PC-3 (cell line): Measurements from ENCODE around the gene BCAS1. TPM values are rescaled to one million over a fixed set of nuclear protein-coding genes. Genes with fewer than 3 reads are reported as not detected.
A peak's percentile ranks its signal among the peaks of the same experiment; 100 is the strongest.

ENCODE experiments used
- ATAC-seq: fragments of 200-7000 bp; cut with Tn5 transposase; 2 replicates; pipeline ENCODE4 v1.9.1; 2020; ENCODE audit warnings: mild to moderate bottlenecking, moderate library complexity
- BruUV-seq: library from RNA; stranded (reverse); fragments of 400-500 nt; replicated peaks from 2 replicates; lab custom pipeline; 2021; lab: Mats Ljungman, UMichigan
- CTCF ChIA-PET: fragments of 300-600 bp; sonication (Branson Sonifier 250); formaldehyde crosslinking; loops from one replicate; lab custom pipeline; 2022; ENCODE audit warnings: antibody characterized with exemption; lab: Charles Lee
- POLR2A ChIA-PET: fragments of 300-600 bp; sonication (Branson Sonifier 250); formaldehyde crosslinking; loops from one replicate; lab custom pipeline; 2022; ENCODE audit warnings: antibody characterized with exemption; ENCODE audit not compliant: unreplicated experiment; lab: Charles Lee
- DNase-seq: peaks from one replicate; pipeline ENCODE4 v3.0.0-alpha.2; 2015
- H2AFZ ChIP-seq: fragments of 300-600 bp; sonication (generic); 2 replicates; pipeline ENCODE4 v1.6.0; 2016; ENCODE audit warnings: antibody characterized with exemption, low read length
- H3F3A ChIP-seq: fragments of 300-600 bp; sonication (generic); one replicate; pipeline ENCODE4 v1.6.0; 2017; ENCODE audit warnings: antibody characterized with exemption, low read length, control low read depth, mild to moderate bottlenecking; ENCODE audit not compliant: unreplicated experiment
- H3K27ac ChIP-seq: fragments of 300-600 bp; sonication (generic); 2 replicates; pipeline ENCODE4 v1.5.1; 2016; ENCODE audit warnings: mild to moderate bottlenecking, low read length
- H3K27me3 ChIP-seq: fragments of 300-600 bp; sonication (generic); 2 replicates; pipeline ENCODE4 v1.6.1; 2016; ENCODE audit warnings: low read length, mixed read lengths
- H3K36me3 ChIP-seq: fragments of 300-600 bp; sonication (generic); 2 replicates; pipeline ENCODE4 v1.6.1; 2016; ENCODE audit warnings: low read depth, mixed run types, low read length, mixed read lengths
- H3K4me1 ChIP-seq: fragments of 300-600 bp; sonication (generic); 2 replicates; pipeline ENCODE4 v1.5.1; 2016; ENCODE audit warnings: low read length; ENCODE audit not compliant: insufficient read depth
- H3K4me2 ChIP-seq: fragments of 300-600 bp; sonication (generic); 2 replicates; pipeline ENCODE4 v1.6.0; 2016; ENCODE audit warnings: low read length
- H3K4me3 ChIP-seq: fragments of 300-600 bp; sonication (generic); 2 replicates; pipeline ENCODE4 v1.5.1; 2016; ENCODE audit warnings: mild to moderate bottlenecking, low read length, mixed read lengths
- H3K79me2 ChIP-seq: fragments of 300-600 bp; sonication (generic); 2 replicates; pipeline ENCODE4 v1.6.1; 2017; ENCODE audit warnings: low read length, mixed read lengths
- H3K9ac ChIP-seq: fragments of 300-600 bp; sonication (generic); 2 replicates; pipeline ENCODE4 v1.6.0; 2016; ENCODE audit warnings: mild to moderate bottlenecking, low read length
- H3K9me2 ChIP-seq: fragments of 300-600 bp; sonication (generic); replicated peaks from 2 replicates; pipeline ENCODE4 v1.6.1; 2016; ENCODE audit warnings: mixed run types, low read length, mixed read lengths
- H3K9me3 ChIP-seq: fragments of 300-600 bp; sonication (generic); 2 replicates; pipeline ENCODE4 v1.6.1; 2016; ENCODE audit warnings: low read length, mixed read lengths
- H4K20me1 ChIP-seq: fragments of 300-600 bp; sonication (generic); 2 replicates; pipeline ENCODE4 v1.6.1; 2016; ENCODE audit warnings: low read length, mixed read lengths
- EZH2 ChIP-seq: fragments of 300-600 bp; sonication (generic); IDR thresholded peaks from one replicate; pipeline ENCODE4 v1.6.1; 2017; ENCODE audit warnings: antibody characterized with exemption, mild to moderate bottlenecking, low read length; ENCODE audit not compliant: unreplicated experiment
- EZH2phosphoT487 ChIP-seq: fragments of 300-600 bp; sonication (generic); IDR thresholded peaks from 2 replicates; pipeline ENCODE4 v1.6.1; 2018; ENCODE audit warnings: mild to moderate bottlenecking, antibody characterized with exemption, low read length, borderline replicate concordance
- intact Hi-C: fragments of 100-400 bp; cut with micrococcal nuclease; formaldehyde crosslinking; loops from 2 replicates; pipeline ENCODE4 v1.9.0; 2023
- total RNA-seq: library from RNA; depleted of rRNA; stranded (reverse); fragments of >200 nt; gene quantifications from 2 replicates; pipeline ENCODE4 v1.2.3, GENCODE V29; 2014
- TF ChIP-seq, protein P1 (sequence below): fragments of 300-600 bp; sonication (generic); conservative IDR thresholded peaks from 2 replicates; pipeline ENCODE4 v1.5.1; 2017; ENCODE audit warnings: antibody characterized with exemption, low read depth, mild to moderate bottlenecking, low read length

BCAS1 gene
- total RNA-seq, 1 experiment from 2014 or later = 0.18 TPM

- Histone ChIP-seq H3K79me2 (no peaks in the 10 kb centered on the region), H4K20me1 (no peaks in the 10 kb centered on the region), H3K36me3 (no peaks in the 10 kb centered on the region), H3K27ac (no peak overlapping the region), H3K9me3 (no peaks in the 10 kb centered on the region), H3K9me2 (no peaks in the 10 kb centered on the region), H2AFZ (0 out of 2 replicates have a peak overlapping the region, but pooled peaks have one; percentile 8), H3K4me3 (no peak overlapping the region), H3K4me2 (no peak overlapping the region), H3F3A (no peaks in the 10 kb centered on the region), H3K4me1 (no peaks in the 10 kb centered on the region), H3K9ac (no peak overlapping the region), H3K27me3 (no peaks in the 10 kb centered on the region)
- no peak for DNase-seq
- intact Hi-C loops = loop anchor here (1.0 to 2.0 kb wide), 2 partner anchors 45 to 95 kb away; no protein-coding TSS in a partner anchor
- ATAC-seq = peak; percentile 10; the same call in 1 of the 2 replicates
- TF ChIP-seq, protein P1, sequence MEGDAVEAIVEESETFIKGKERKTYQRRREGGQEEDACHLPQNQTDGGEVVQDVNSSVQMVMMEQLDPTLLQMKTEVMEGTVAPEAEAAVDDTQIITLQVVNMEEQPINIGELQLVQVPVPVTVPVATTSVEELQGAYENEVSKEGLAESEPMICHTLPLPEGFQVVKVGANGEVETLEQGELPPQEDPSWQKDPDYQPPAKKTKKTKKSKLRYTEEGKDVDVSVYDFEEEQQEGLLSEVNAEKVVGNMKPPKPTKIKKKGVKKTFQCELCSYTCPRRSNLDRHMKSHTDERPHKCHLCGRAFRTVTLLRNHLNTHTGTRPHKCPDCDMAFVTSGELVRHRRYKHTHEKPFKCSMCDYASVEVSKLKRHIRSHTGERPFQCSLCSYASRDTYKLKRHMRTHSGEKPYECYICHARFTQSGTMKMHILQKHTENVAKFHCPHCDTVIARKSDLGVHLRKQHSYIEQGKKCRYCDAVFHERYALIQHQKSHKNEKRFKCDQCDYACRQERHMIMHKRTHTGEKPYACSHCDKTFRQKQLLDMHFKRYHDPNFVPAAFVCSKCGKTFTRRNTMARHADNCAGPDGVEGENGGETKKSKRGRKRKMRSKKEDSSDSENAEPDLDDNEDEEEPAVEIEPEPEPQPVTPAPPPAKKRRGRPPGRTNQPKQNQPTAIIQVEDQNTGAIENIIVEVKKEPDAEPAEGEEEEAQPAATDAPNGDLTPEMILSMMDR = no peak; the same call in 1 of the 2 replicates
- no peak for TF ChIP-seq EZH2phosphoT487
- TF ChIP-seq EZH2 = no peak
- BruUV-seq = no TSS peak
- POLR2A ChIA-PET = no interaction called here
- CTCF ChIA-PET = interaction anchor here (0.6 to 1.6 kb wide), 3 partner anchors 18 to 104 kb away, joined by 3 to 6 read pairs (median 3); partner anchors contain the start of gene PFDN4
These were observed 33.6 kb upstream of the BCAS1 start for GRCh38 chr20:54103762-54104600.

- Histone ChIP-seq H3K27ac (no peak overlapping the region), H4K20me1 (no peaks in the 10 kb centered on the region), H3K4me3 (no peak overlapping the region), H3K79me2 (no peaks in the 10 kb centered on the region), H3K9me3 (no peaks in the 10 kb centered on the region), H2AFZ (0 out of 2 replicates have a peak overlapping the region, but pooled peaks have one; percentile 53), H3K4me2 (no peak overlapping the region), H3F3A (no peaks in the 10 kb centered on the region), H3K36me3 (no peaks in the 10 kb centered on the region), H3K9me2 (no peaks in the 10 kb centered on the region), H3K27me3 (no peaks in the 10 kb centered on the region), H3K9ac (no peak overlapping the region), H3K4me1 (no peaks in the 10 kb centered on the region)
- DNase-seq = peak; percentile 92
- TF ChIP-seq, protein P1 = peak; percentile 97
- TF ChIP-seq EZH2phosphoT487 (no peak), EZH2 (no peak)
- CTCF ChIA-PET = interaction anchor here (1.1 to 1.6 kb wide), 2 partner anchors 29 to 105 kb away, joined by 3 to 6 read pairs; partner anchors contain the start of gene PFDN4
- intact Hi-C loops = loop anchor here (1.0 to 2.0 kb wide), 2 partner anchors 46 to 96 kb away; no protein-coding TSS in a partner anchor
- peak; percentile 96 for ATAC-seq
- BruUV-seq = no TSS peak
- POLR2A ChIA-PET = no interaction called here
These were observed 32.8 kb upstream of the BCAS1 start for GRCh38 chr20:54103067-54103761.
